WTC11 (cell line): Measurements from ENCODE around the gene SAP25. TPM values are rescaled to one million over a fixed set of nuclear protein-coding genes. Genes with fewer than 3 reads are reported as not detected.
A peak's percentile ranks its signal among the peaks of the same experiment; 100 is the strongest.

Source experiments
- ATAC-seq: fragments of 200-7000 bp; cut with Tn5 transposase; 2 replicates; pipeline ENCODE4 v1.10.0; 2021; ENCODE audit warnings: mild to moderate bottlenecking, moderate library complexity
- CTCF ChIA-PET: fragments of 300-600 bp; sonication (Branson Sonifier 250); formaldehyde crosslinking; loops from one replicate; lab custom pipeline; 2021; ENCODE audit warnings: antibody characterized with exemption; lab: Charles Lee
- POLR2A ChIA-PET: fragments of 350-600 bp; sonication (Branson Sonifier 250); formaldehyde crosslinking; loops from one replicate; lab custom pipeline; 2021; ENCODE audit warnings: antibody characterized with exemption; lab: Charles Lee
- DNase-seq: peaks from one replicate; pipeline ENCODE4 v3.0.0; 2021; ENCODE audit warnings: low spot score
- H3K27ac Mint-ChIP-seq: 2 replicates; pipeline ENCODE4 v1.8.0; 2021; ENCODE audit warnings: mixed read lengths
- H3K27me3 Mint-ChIP-seq: 2 replicates; pipeline ENCODE4 v1.8.0; 2021; ENCODE audit warnings: low read depth, mild to moderate bottlenecking, moderate library complexity, mixed read lengths
- H3K36me3 Mint-ChIP-seq: 2 replicates; pipeline ENCODE4 v1.8.0; 2021; ENCODE audit warnings: mixed read lengths
- H3K4me1 Mint-ChIP-seq: 2 replicates; pipeline ENCODE4 v1.8.0; 2022; ENCODE audit warnings: mixed read lengths
- H3K4me3 Mint-ChIP-seq: 2 replicates; pipeline ENCODE4 v1.8.0; 2021; ENCODE audit warnings: mild to moderate bottlenecking, moderate library complexity, mixed read lengths
- H3K9me3 Mint-ChIP-seq: 2 replicates; pipeline ENCODE4 v1.8.0; 2021; ENCODE audit warnings: mixed read lengths
- CREM ChIP-seq: sonication (generic); formaldehyde crosslinking; IDR thresholded peaks from 2 replicates; pipeline ENCODE4 v1.8.1; 2022; ENCODE audit warnings: mild to moderate bottlenecking, missing genetic modification reagents, moderate library complexity
- E2F1 ChIP-seq: sonication (generic); formaldehyde crosslinking; IDR thresholded peaks from 2 replicates; pipeline ENCODE4 v1.8.0; 2022; ENCODE audit warnings: mild to moderate bottlenecking, missing genetic modification reagents
- E2F5 ChIP-seq: sonication (generic); formaldehyde crosslinking; IDR thresholded peaks from 2 replicates; pipeline ENCODE4 v1.8.1; 2022; ENCODE audit warnings: mild to moderate bottlenecking, moderate library complexity, missing genetic modification reagents
- ETV6 ChIP-seq: sonication (generic); formaldehyde crosslinking; IDR thresholded peaks from 2 replicates; pipeline ENCODE4 v1.8.1; 2022; ENCODE audit warnings: mild to moderate bottlenecking, missing genetic modification reagents
- NFE2L1 ChIP-seq: sonication (generic); formaldehyde crosslinking; IDR thresholded peaks from 2 replicates; pipeline ENCODE4 v1.8.1; 2023; ENCODE audit warnings: missing genetic modification reagents
- OVOL2 ChIP-seq: fragments of 250-450 bp; sonication (Bioruptor Pico); IDR thresholded peaks from 2 replicates; pipeline ENCODE4 v1.9.0; 2021; ENCODE audit warnings: mild to moderate bottlenecking, borderline replicate concordance
- SMAD3 ChIP-seq: sonication (generic); formaldehyde crosslinking; IDR thresholded peaks from 2 replicates; pipeline ENCODE4 v1.8.0; 2022; ENCODE audit warnings: missing genetic modification reagents, mild to moderate bottlenecking, borderline replicate concordance
- ZNF263 ChIP-seq: sonication (generic); formaldehyde crosslinking; IDR thresholded peaks from 2 replicates; pipeline ENCODE4 v1.8.1; 2022; ENCODE audit warnings: low read depth, mild to moderate bottlenecking, moderate library complexity, missing genetic modification reagents
- ZNF532 ChIP-seq: fragments of 250-450 bp; sonication (Bioruptor Pico); IDR thresholded peaks from 2 replicates; pipeline ENCODE4 v1.9.0; 2021; ENCODE audit warnings: mild to moderate bottlenecking, borderline replicate concordance
- total RNA-seq: library from RNA; stranded (reverse); gene quantifications from 3 replicates; pipeline ENCODE4 v1.2.3, GENCODE V29; 2021
- TF ChIP-seq, protein P1 (sequence below): sonication (generic); formaldehyde crosslinking; IDR thresholded peaks from 2 replicates; pipeline ENCODE4 v1.8.0; 2022; ENCODE audit warnings: mild to moderate bottlenecking, missing genetic modification reagents
- TF ChIP-seq, protein P2 (sequence below): sonication (generic); formaldehyde crosslinking; IDR thresholded peaks from 2 replicates; pipeline ENCODE4 v1.8.0; 2022; ENCODE audit warnings: mild to moderate bottlenecking, missing genetic modification reagents
- TF ChIP-seq, protein P3 (sequence below): sonication (generic); formaldehyde crosslinking; conservative IDR thresholded peaks from 2 replicates; pipeline ENCODE4 v1.8.1; 2023; ENCODE audit warnings: mild to moderate bottlenecking, low read depth, missing genetic modification reagents, moderate library complexity
- TF ChIP-seq, protein P4 (sequence below): sonication (generic); formaldehyde crosslinking; IDR thresholded peaks from 2 replicates; pipeline ENCODE4 v1.8.0; 2023; ENCODE audit warnings: missing genetic modification reagents, mild to moderate bottlenecking, borderline replicate concordance

Gene SAP25
- total RNA-seq, 1 experiment from 2014 or later = 9.3 TPM

DNA sequence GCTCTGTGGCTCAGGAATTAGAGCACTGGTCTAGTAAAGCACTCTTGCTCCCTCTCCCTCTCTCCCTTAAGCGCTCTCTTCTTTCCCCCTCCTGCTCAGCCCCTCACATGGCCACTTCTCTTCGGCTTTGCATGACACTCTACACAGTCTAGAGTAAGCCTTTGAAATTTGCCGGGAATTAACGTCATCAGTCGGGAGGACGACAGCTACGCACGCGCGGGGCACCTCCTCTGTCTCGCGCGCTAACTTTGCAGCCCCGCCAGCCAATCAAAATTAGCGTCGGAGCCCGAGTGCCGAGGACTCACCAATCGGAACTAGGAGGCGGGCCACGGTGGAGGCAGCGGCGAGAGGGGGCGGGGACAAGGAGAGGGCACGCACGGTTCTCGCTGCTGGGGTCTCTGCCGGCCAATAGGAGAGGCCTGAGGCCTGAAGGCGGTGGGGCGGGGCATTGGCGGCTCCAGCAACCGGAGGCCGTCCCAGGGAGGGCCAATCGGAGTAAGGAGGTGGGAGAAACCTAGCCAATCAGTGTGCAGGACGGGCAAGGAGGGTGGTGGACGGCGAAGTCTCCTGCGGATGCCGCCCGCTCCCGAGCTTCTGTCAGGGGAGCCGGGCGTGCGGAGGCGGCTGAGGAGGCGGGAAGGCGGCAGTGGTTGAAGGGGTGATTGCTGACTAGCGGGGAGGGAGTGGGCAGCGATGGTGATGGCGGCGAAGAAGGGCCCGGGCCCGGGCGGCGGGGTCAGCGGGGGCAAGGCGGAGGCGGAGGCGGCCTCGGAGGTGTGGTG is 34.9 kb downstream of the SAP25 start, which contains the start of gene AGFG2 (continued):
- TF ChIP-seq, protein P1, sequence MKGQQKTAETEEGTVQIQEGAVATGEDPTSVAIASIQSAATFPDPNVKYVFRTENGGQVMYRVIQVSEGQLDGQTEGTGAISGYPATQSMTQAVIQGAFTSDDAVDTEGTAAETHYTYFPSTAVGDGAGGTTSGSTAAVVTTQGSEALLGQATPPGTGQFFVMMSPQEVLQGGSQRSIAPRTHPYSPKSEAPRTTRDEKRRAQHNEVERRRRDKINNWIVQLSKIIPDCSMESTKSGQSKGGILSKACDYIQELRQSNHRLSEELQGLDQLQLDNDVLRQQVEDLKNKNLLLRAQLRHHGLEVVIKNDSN = peak; percentile 10; the same call in 1 of the 2 replicates
- peak; percentile 67; the same call in 1 of the 2 replicates for TF ChIP-seq E2F5 (CRISPR knock-in tag)
- TF ChIP-seq SMAD3 (CRISPR knock-in tag) = no peak
- TF ChIP-seq, protein P2, sequence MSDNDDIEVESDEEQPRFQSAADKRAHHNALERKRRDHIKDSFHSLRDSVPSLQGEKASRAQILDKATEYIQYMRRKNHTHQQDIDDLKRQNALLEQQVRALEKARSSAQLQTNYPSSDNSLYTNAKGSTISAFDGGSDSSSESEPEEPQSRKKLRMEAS (CRISPR knock-in tag) = peak; percentile 88
- TF ChIP-seq ETV6 (CRISPR knock-in tag) = peak; percentile 75; the same call in 1 of the 2 replicates
- peak; percentile 77; the same call in 1 of the 2 replicates for TF ChIP-seq CREM (CRISPR knock-in tag)

DNA sequence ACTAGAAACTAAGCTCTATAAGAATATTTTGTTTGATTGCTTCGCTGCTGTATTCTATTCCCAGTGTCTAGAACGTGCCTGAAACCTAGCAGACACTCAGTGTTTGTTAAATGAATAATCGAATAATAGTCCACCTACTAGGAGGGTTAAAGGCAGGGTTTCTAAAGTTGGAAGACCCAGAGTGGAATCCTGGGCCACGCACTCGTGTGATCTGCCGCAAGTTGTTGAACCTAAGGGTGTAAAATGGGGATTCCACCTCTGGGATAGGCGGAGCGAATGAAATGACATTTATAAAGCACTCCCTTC is 35.4 kb downstream of the SAP25 start:
- peak overlapping the region; percentile 94 for H3K27ac Mint-ChIP-seq
- peaks cover 27% of the 10 kb centered on the region for H3K27me3 Mint-ChIP-seq
- H3K4me1 Mint-ChIP-seq = peaks cover 38% of the 10 kb centered on the region
- no peaks in the 10 kb centered on the region for H3K36me3 Mint-ChIP-seq
- ChIA-PET CTCF (interaction anchor here (0.9 to 2.1 kb wide), 6 partner anchors 21 to 94 kb away, joined by 3 to 16 read pairs (median 4); no protein-coding TSS in a partner anchor), POLR2A (interaction anchor here (1.0 to 1.6 kb wide), 4 partner anchors 33 to 168 kb away, joined by 3 to 7 read pairs (median 4); partner anchors contain the start of genes FBXO24, LRCH4, POP7 and TSC22D4)
- no peak for ATAC-seq
- no peak for DNase-seq
- TF ChIP-seq, protein P3, sequence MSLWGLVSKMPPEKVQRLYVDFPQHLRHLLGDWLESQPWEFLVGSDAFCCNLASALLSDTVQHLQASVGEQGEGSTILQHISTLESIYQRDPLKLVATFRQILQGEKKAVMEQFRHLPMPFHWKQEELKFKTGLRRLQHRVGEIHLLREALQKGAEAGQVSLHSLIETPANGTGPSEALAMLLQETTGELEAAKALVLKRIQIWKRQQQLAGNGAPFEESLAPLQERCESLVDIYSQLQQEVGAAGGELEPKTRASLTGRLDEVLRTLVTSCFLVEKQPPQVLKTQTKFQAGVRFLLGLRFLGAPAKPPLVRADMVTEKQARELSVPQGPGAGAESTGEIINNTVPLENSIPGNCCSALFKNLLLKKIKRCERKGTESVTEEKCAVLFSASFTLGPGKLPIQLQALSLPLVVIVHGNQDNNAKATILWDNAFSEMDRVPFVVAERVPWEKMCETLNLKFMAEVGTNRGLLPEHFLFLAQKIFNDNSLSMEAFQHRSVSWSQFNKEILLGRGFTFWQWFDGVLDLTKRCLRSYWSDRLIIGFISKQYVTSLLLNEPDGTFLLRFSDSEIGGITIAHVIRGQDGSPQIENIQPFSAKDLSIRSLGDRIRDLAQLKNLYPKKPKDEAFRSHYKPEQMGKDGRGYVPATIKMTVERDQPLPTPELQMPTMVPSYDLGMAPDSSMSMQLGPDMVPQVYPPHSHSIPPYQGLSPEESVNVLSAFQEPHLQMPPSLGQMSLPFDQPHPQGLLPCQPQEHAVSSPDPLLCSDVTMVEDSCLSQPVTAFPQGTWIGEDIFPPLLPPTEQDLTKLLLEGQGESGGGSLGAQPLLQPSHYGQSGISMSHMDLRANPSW (CRISPR knock-in tag) = no peak
- TF ChIP-seq OVOL2 (no peak), E2F1 (no peak), ZNF263 (CRISPR knock-in tag) (no peak), ZNF532 (CRISPR knock-in tag) (no peak), NFE2L1 (CRISPR knock-in tag) (no peak)
- TF ChIP-seq, protein P2 (CRISPR knock-in tag) = no peak
- TF ChIP-seq, protein P4, sequence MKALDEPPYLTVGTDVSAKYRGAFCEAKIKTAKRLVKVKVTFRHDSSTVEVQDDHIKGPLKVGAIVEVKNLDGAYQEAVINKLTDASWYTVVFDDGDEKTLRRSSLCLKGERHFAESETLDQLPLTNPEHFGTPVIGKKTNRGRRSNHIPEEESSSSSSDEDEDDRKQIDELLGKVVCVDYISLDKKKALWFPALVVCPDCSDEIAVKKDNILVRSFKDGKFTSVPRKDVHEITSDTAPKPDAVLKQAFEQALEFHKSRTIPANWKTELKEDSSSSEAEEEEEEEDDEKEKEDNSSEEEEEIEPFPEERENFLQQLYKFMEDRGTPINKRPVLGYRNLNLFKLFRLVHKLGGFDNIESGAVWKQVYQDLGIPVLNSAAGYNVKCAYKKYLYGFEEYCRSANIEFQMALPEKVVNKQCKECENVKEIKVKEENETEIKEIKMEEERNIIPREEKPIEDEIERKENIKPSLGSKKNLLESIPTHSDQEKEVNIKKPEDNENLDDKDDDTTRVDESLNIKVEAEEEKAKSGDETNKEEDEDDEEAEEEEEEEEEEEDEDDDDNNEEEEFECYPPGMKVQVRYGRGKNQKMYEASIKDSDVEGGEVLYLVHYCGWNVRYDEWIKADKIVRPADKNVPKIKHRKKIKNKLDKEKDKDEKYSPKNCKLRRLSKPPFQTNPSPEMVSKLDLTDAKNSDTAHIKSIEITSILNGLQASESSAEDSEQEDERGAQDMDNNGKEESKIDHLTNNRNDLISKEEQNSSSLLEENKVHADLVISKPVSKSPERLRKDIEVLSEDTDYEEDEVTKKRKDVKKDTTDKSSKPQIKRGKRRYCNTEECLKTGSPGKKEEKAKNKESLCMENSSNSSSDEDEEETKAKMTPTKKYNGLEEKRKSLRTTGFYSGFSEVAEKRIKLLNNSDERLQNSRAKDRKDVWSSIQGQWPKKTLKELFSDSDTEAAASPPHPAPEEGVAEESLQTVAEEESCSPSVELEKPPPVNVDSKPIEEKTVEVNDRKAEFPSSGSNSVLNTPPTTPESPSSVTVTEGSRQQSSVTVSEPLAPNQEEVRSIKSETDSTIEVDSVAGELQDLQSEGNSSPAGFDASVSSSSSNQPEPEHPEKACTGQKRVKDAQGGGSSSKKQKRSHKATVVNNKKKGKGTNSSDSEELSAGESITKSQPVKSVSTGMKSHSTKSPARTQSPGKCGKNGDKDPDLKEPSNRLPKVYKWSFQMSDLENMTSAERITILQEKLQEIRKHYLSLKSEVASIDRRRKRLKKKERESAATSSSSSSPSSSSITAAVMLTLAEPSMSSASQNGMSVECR (CRISPR knock-in tag) = 0 out of 2 replicates have a peak, but pooled peaks have one; percentile 18
- TF ChIP-seq, all 79 proteins: peak for 1
- peak overlapping the region; percentile 91 for H3K4me3 Mint-ChIP-seq
- no peaks in the 10 kb centered on the region for H3K9me3 Mint-ChIP-seq
